Kidney (tissue), 14 donors: ENCODE measurements around the gene RNASEH2C. TPM values are rescaled to one million over a fixed set of nuclear protein-coding genes. Genes with fewer than 3 reads are reported as not detected.

Experiments used
- DNase-seq, 5 donors: peaks; one replicate each; pipeline ENCODE4 v3.0.0-alpha.2; 2013 to 2020
- FAIRE-seq: peaks from 2 replicates; lab custom pipeline; 2012; peaks lifted over from hg19 to GRCh38; lab: Jason Lieb, UNC
- H3K27ac ChIP-seq, 2 donors: one replicate each; pipeline ENCODE4 v1.7.0; 2013; ENCODE audit warnings: low read depth in 2 of 2, low read length in 2 of 2, inconsistent platforms in 1 of 2
- H3K27me3 ChIP-seq: one replicate; pipeline ENCODE4 v1.7.1; 2013; ENCODE audit warnings: low read length, inconsistent platforms; ENCODE audit not compliant: control insufficient read depth, insufficient read depth
- H3K36me3 ChIP-seq, 3 donors: one replicate each; pipeline versions ENCODE4 v1.7.0 to v1.7.1; 2013; ENCODE audit warnings: low read length in 3 of 3, control low read depth in 1 of 3, inconsistent platforms in 1 of 3; ENCODE audit not compliant: insufficient read depth in 3 of 3, control insufficient read depth in 2 of 3
- H3K4me1 ChIP-seq, 3 donors: one replicate each; pipeline versions ENCODE4 v1.7.0 to v1.7.1; 2013; ENCODE audit warnings: low read length in 3 of 3, inconsistent platforms in 1 of 3, low read depth in 1 of 3; ENCODE audit not compliant: control insufficient read depth in 2 of 3, insufficient read depth in 2 of 3
- H3K4me3 ChIP-seq, 3 donors: one replicate each; pipeline versions ENCODE4 v1.7.0 to v1.8.1; 2013; ENCODE audit warnings: low read length in 3 of 3, control low read depth in 1 of 3, inconsistent platforms in 1 of 3
- H3K9ac ChIP-seq, 3 donors: one replicate each; pipeline versions ENCODE4 v1.7.0 to v1.7.1; 2013; ENCODE audit warnings: low read length in 3 of 3, control low read depth in 1 of 3, inconsistent platforms in 1 of 3
- H3K9me3 ChIP-seq, 3 donors: one replicate each; pipeline versions ENCODE4 v1.7.0 to v1.7.1; 2013; ENCODE audit warnings: low read length in 3 of 3, control low read depth in 1 of 3, inconsistent platforms in 1 of 3; ENCODE audit not compliant: control insufficient read depth in 2 of 3, insufficient read depth in 1 of 3
- intact Hi-C: fragments of 100-400 bp; cut with DNase I; formaldehyde crosslinking; loops from one replicate; pipeline ENCODE4 v1.11.1; 2022
- polyA plus RNA-seq: library from polyadenylated mRNA; stranded (reverse); fragments of 350-450 nt; fragmentation: Illumina TruSeq; extraction: RNeasy Lipid Tissue Mini Kit (QIAGEN cat#74804); gene quantifications from one replicate; pipeline ENCODE4 v1.2.3, GENCODE V29; 2014; ENCODE audit warnings: low read depth, low replicate concordance; ENCODE audit not compliant: insufficient read depth
- total RNA-seq: library from RNA; stranded (reverse); fragmentation: NEBNext Ultra II Directional; extraction: Animal tissue kit (Norgen Biotek cat#: 25700); gene quantifications from one replicate; pipeline ENCODE4 v1.2.1, GENCODE V29; 2021
- TF ChIP-seq, protein P1 (sequence below): IDR thresholded peaks from 3 replicates; pipeline ENCODE4 v1.5.1; 2012; ENCODE audit warnings: mild to moderate bottlenecking, moderate library complexity, borderline replicate concordance; ENCODE audit not compliant: insufficient read depth; ENCODE audit errors: extremely low read depth
- donor health status: control.
- donor health status: control.
- donor health status: control.
- donor health status: control.
- donor health status: control.
- donor health status: DM: yes; HTN: yes; CAD: no.
- donor health status: Normal renal cell carcinoma (clear cell type).

The RNASEH2C gene
- total and polyA plus RNA-seq, 2 donors from 2014 or later, result 43.7 to 129 TPM

DNA sequence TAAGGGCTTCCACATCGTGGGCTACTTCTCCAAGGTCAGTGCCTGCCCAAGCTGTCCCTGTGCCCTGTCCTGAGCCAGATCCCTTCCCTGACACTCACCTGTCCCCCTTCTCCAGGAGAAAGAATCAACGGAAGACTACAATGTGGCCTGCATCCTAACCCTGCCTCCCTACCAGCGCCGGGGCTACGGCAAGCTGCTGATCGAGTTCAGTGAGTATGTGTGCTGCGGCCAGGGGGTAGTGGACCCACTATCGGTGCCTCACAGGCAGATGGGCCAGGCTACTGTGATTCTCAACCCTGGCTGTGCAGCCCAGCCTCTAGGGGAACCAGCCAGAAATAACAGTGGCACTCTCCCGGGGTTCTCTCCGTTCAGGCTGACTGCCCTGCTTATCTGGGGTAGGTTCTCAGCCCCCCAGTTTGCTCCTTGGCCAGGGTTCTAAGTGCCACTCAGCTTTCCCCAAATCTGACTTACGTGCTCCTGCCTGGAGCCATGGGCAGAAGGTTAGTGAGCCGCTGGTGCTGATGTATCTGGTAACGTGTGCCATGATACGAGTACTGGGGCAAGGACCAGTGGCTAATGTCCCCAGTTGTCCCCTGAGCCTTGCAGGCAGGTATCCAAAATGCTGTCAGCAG lies 3.7 kb downstream of the RNASEH2C start:
- Histone ChIP-seq H3K4me3 (no peak overlapping the region), H3K9me3 (no peaks in the 10 kb centered on the region), H3K4me1 (peaks cover 0 to 22% (median 4%) of the 10 kb centered on the region in 3 donors), H3K36me3 (peaks cover 10 to 53% (median 40%) of the 10 kb centered on the region in 3 donors), H3K27ac (no peak overlapping the region), H3K9ac (no peak overlapping the region), H3K27me3 (no peaks in the 10 kb centered on the region)
- TF ChIP-seq, protein P1, sequence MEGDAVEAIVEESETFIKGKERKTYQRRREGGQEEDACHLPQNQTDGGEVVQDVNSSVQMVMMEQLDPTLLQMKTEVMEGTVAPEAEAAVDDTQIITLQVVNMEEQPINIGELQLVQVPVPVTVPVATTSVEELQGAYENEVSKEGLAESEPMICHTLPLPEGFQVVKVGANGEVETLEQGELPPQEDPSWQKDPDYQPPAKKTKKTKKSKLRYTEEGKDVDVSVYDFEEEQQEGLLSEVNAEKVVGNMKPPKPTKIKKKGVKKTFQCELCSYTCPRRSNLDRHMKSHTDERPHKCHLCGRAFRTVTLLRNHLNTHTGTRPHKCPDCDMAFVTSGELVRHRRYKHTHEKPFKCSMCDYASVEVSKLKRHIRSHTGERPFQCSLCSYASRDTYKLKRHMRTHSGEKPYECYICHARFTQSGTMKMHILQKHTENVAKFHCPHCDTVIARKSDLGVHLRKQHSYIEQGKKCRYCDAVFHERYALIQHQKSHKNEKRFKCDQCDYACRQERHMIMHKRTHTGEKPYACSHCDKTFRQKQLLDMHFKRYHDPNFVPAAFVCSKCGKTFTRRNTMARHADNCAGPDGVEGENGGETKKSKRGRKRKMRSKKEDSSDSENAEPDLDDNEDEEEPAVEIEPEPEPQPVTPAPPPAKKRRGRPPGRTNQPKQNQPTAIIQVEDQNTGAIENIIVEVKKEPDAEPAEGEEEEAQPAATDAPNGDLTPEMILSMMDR, result no peak
- FAIRE-seq (no peak), DNase-seq (no peak)
- intact Hi-C loops, result loop anchor here (10.0 kb wide), 1 partner anchor 98 kb away; no protein-coding TSS in a partner anchor

DNA sequence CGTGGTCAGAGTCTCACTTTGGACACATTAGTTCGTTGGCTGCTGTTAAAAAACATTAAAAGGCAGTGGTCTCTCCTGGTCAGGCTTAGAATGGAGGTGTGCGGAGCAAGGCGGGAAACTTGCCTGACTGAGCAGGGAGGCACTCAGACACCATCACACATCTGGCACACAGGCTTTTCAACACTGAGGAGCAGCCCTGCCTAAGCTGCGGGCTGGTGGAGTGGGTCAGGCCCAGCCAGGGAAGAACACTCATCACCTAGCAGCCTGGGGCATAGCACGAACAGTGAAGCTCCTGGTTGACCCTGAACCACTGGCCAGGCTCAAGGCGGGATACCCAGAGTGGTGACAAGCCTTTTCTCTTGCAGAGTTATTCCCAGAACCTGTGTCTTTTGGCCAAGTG lies 4.3 kb downstream of the RNASEH2C start:
- TF ChIP-seq, protein P1, result no peak
- no peak overlapping the region for H3K9ac ChIP-seq
- H3K4me1 ChIP-seq, result peaks cover 0 to 22% (median 4%) of the 10 kb centered on the region in 3 donors
- H3K36me3 ChIP-seq, result peaks cover 10 to 53% (median 40%) of the 10 kb centered on the region in 3 donors
- H3K27ac ChIP-seq, result no peak overlapping the region
- intact Hi-C loops, result loop anchor here (10.0 kb wide), 1 partner anchor 98 kb away; no protein-coding TSS in a partner anchor
- no peak for DNase-seq
- H3K9me3 ChIP-seq, result no peaks in the 10 kb centered on the region
- H3K4me3 ChIP-seq, result no peak overlapping the region
- H3K27me3 ChIP-seq, result no peaks in the 10 kb centered on the region
- no peak for FAIRE-seq

DNA sequence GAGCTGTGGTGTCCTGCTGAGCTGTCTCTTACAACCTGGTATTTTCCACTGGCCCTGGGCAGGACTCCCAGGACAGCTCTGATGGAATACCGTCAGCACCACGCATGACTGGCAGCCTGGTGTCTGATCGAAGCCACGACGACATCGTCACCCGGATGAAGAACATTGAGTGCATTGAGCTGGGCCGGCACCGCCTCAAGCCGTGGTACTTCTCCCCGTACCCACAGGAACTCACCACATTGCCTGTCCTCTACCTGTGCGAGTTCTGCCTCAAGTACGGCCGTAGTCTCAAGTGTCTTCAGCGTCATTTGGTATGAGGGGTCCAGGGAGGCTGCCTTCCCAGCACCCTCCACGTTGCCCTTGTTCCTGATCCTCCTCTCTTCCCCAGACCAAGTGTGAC lies 6.2 kb downstream of the RNASEH2C start:
- H3K9ac ChIP-seq, result no peak overlapping the region
- H3K27ac ChIP-seq, result no peak overlapping the region
- peaks cover 0 to 16% (median 1%) of the 10 kb centered on the region in 3 donors for H3K4me1 ChIP-seq
- intact Hi-C loops, result loop anchor here (10.0 kb wide), 1 partner anchor 100 kb away; no protein-coding TSS in a partner anchor
- H3K36me3 ChIP-seq, result peaks cover 10 to 53% (median 40%) of the 10 kb centered on the region in 3 donors
- no peak for FAIRE-seq
- no peak for DNase-seq
- TF ChIP-seq, protein P1, result no peak
- no peak overlapping the region for H3K4me3 ChIP-seq
- no peaks in the 10 kb centered on the region for H3K9me3 ChIP-seq
- H3K27me3 ChIP-seq, result no peaks in the 10 kb centered on the region
